HG03354 (cell line): ENCODE data around the gene UBL7.

Experiments
- ATAC-seq: cut with Tn5 transposase; IDR thresholded peaks from one replicate; pipeline ENCODE4 v1.9.1; 2021; ENCODE audit warnings: mild to moderate bottlenecking; ENCODE audit not compliant: unreplicated experiment, poor library complexity, severe bottlenecking

Gene UBL7

GRCh38 chr15:74399100-74399499, 61.9 kb downstream of the UBL7 start:
- ATAC-seq, result no peak

GRCh38 chr15:74398183-74398582, 62.8 kb downstream of the UBL7 start:
- no peak for ATAC-seq

- ATAC-seq, result peak; percentile 28
Observed at GRCh38 chr15:74397239-74398068, 63.5 kb downstream of the UBL7 start.

GRCh38 chr15:74396445-74397238, 64.3 kb downstream of the UBL7 start:
- ATAC-seq, result peak; percentile 31

GRCh38 chr15:74396146-74396438, 64.9 kb downstream of the UBL7 start:
- ATAC-seq, result no peak
